GM13976 (cell line): ENCODE results near the gene SPRN.
"Not testable (repeated sequence)": the region's sequence is repeated elsewhere in the genome, so short reads cannot be mapped to it uniquely, and the experiment has no call there.

Experiments
- DNase-seq: peaks from one replicate; pipeline ENCODE4 v3.0.0; 2012; ENCODE audit warnings: low spot score
- CTCF ChIP-seq: IDR thresholded peaks from 2 replicates; pipeline ENCODE4 v1.5.1; 2012; ENCODE audit warnings: borderline replicate concordance, mild to moderate bottlenecking; ENCODE audit not compliant: insufficient read depth; ENCODE audit errors: extremely low read depth, missing control alignments, control extremely low read depth
- in situ Hi-C: fragments of 300-500 bp; cut with MboI; formaldehyde crosslinking; loops from one replicate; pipeline ENCODE4 v1.12.0; 2022; ENCODE audit warnings: low sequenced_read_pairs, mixed read lengths, inconsistent platforms; ENCODE audit not compliant: unreplicated experiment

The SPRN gene

GRCh38 chr10:133424601-133425000 lies at the start of gene SPRN:
Gene SPRN, minus strand, starts transcription at chr10:133424625. Its CDS starts 944 bp downstream, at chr10:133423681.
- DNase-seq, in situ Hi-C loops: not testable (repeated sequence)

GRCh38 chr10:133474027-133474426 lies 49.6 kb upstream of the SPRN start:
- in situ Hi-C loops = no loop called here
- no peak for TF ChIP-seq CTCF
- DNase-seq = no peak

- no peak for DNase-seq
- in situ Hi-C loops = no loop called here
- TF ChIP-seq CTCF = no peak
These were observed 48.8 kb upstream of the SPRN start for GRCh38 chr10:133473270-133473669.

GRCh38 chr10:133471300-133472109 lies 47.1 kb upstream of the SPRN start:
- DNase-seq = no peak
- TF ChIP-seq CTCF = no peak
- in situ Hi-C loops = no loop called here

GRCh38 chr10:133469205-133469604 lies 44.8 kb upstream of the SPRN start:
- DNase-seq, in situ Hi-C loops: not testable (repeated sequence)

GRCh38 chr10:133467286-133467911 lies 43.0 kb upstream of the SPRN start:
- no peak for TF ChIP-seq CTCF
- DNase-seq = no peak
- in situ Hi-C loops = no loop called here

GRCh38 chr10:133466683-133467275 lies 42.4 kb upstream of the SPRN start:
- TF ChIP-seq CTCF = no peak
- in situ Hi-C loops = no loop called here
- no peak for DNase-seq
